ENCODE measurements around the gene ATM.

The ATM gene, protein sequence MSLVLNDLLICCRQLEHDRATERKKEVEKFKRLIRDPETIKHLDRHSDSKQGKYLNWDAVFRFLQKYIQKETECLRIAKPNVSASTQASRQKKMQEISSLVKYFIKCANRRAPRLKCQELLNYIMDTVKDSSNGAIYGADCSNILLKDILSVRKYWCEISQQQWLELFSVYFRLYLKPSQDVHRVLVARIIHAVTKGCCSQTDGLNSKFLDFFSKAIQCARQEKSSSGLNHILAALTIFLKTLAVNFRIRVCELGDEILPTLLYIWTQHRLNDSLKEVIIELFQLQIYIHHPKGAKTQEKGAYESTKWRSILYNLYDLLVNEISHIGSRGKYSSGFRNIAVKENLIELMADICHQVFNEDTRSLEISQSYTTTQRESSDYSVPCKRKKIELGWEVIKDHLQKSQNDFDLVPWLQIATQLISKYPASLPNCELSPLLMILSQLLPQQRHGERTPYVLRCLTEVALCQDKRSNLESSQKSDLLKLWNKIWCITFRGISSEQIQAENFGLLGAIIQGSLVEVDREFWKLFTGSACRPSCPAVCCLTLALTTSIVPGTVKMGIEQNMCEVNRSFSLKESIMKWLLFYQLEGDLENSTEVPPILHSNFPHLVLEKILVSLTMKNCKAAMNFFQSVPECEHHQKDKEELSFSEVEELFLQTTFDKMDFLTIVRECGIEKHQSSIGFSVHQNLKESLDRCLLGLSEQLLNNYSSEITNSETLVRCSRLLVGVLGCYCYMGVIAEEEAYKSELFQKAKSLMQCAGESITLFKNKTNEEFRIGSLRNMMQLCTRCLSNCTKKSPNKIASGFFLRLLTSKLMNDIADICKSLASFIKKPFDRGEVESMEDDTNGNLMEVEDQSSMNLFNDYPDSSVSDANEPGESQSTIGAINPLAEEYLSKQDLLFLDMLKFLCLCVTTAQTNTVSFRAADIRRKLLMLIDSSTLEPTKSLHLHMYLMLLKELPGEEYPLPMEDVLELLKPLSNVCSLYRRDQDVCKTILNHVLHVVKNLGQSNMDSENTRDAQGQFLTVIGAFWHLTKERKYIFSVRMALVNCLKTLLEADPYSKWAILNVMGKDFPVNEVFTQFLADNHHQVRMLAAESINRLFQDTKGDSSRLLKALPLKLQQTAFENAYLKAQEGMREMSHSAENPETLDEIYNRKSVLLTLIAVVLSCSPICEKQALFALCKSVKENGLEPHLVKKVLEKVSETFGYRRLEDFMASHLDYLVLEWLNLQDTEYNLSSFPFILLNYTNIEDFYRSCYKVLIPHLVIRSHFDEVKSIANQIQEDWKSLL (N-terminal part only)

DNA sequence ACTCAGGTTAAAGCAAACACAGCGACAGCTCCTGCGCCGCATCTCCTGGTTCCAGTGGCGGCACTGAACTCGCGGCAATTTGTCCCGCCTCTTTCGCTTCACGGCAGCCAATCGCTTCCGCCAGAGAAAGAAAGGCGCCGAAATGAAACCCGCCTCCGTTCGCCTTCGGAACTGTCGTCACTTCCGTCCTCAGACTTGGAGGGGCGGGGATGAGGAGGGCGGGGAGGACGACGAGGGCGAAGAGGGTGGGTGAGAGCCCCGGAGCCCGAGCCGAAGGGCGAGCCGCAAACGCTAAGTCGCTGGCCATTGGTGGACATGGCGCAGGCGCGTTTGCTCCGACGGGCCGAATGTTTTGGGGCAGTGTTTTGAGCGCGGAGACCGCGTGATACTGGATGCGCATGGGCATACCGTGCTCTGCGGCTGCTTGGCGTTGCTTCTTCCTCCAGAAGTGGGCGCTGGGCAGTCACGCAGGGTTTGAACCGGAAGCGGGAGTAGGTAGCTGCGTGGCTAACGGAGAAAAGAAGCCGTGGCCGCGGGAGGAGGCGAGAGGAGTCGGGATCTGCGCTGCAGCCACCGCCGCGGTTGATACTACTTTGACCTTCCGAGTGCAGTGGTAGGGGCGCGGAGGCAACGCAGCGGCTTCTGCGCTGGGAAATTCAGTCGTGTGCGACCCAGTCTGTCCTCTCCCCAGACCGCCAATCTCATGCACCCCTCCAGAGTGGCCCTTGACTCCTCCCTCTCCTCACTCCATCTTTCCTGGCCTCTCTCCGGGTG lies at the start of gene ATM, which contains the start of gene NPAT:
Gene ATM, plus strand, starts transcription at position 494 of the 774 bp plus-strand sequence. CDS start 4,558 bp downstream, outside the sequence.
Gene NPAT, minus strand, starts transcription at position 65 of the 774 bp plus-strand sequence. CDS start 102 bp downstream, outside the sequence.
- peak; percentile 98 for DNase-seq

DNA sequence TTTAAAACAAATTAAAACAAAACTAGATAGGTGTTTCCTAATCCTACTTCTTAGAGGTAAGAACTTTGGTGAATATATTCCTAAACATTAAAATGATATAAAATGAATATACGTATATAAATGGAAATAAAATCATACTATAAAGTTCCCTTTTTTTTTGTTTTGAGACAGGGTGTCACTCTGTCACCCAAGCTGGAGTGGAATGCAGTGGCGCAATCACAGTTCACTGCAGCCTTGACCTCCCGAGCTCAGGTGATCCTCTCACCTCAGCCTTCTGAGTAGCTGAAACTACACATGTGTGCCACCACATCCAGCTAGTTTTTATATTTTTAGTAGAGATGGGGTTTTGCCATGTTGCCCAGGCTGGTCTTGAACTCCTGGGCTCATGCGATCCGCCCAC lies 45.3 kb upstream of the ATM start:
- no peak for DNase-seq

GRCh38 chr11:108193725-108194124 lies 29.1 kb upstream of the ATM start:
- no peak for DNase-seq

GRCh38 chr11:108196901-108197300 lies 26.0 kb upstream of the ATM start:
- DNase-seq: no peak

- no peak for DNase-seq
Measured at GRCh38 chr11:108197351-108197750, 25.5 kb upstream of the ATM start.

DNA sequence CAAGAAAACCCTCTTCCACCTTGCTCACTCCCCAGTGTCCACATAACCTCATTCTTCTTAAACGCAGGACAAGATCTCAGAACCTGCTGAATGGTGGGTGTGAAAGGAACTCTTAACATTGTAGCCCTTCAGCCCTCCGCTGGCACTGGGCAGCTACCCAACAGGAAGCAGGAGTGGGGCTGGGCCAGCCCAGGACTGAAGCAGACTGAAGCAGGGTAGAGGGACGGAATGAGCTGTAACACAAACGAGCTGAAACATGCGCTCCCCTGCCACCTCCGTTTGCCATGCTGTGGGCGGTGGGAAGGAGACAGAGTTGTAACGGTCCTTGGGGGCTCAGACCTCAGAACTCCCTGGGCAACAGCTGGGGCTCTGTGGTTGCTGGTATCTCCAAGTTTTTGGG lies 24.0 kb upstream of the ATM start:
- DNase-seq: no peak

DNA sequence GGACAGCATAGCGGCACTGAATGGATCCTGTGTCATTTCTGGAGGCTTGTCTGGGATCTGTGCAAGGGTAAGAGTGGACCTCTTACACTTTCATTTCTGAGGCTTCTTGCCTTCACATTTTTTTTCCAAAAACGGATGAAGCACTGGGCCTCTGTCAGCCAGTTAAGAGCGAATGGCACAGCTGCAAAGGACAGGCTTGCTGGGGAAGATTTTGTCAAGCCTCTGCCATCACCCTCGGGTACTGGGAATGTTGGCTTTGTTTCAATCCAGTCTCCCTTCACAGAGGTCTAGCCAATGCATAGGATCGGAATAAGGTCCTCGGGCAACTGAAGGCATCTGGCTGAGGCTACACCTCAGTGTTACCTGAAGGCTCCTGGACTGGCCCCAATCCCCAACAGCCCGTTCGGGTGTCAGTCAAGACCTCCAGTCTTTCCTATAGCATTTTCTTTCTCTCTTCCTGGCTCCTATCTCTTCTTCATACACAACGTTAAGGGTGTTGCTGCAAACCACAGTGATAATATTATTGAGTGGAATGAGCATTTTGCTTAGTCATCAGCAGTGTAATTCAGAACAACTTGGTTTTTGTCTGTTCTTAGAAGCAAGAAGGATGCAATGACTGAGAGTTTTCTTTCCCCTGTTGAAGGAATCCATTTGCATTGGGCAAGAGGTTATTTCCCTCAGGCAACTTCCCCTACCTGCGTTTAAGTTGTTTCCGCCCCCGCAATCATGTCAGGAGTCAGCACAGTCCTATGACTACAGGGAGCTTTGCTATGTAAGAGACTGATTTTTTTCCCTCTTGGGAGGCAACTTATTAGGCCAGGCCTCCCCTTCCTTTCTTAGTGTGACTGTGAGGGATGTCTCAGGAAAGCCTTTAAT lies 23.2 kb upstream of the ATM start:
- DNase-seq: no peak

DNA sequence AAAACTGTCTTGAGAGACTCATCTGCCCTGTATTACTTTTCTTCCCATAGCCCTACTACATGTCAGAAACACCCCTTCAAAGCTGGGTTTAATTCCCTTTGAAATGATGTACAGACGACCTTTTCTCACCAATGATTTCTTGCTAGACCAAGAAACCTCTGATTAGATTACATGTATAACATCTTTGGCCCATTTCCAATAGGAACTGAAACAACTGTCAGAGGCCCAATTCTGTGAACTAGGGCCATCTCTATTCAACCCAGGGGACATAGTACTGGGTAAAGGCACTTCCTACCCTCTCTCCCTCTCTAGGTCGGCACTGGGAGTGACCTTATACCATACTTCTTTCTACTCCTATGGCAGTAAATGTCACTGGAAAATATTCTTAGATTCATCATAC lies 19.8 kb upstream of the ATM start:
- DNase-seq: no peak

- no peak for DNase-seq
Measured at GRCh38 chr11:108204376-108204775, 18.5 kb upstream of the ATM start.

DNA sequence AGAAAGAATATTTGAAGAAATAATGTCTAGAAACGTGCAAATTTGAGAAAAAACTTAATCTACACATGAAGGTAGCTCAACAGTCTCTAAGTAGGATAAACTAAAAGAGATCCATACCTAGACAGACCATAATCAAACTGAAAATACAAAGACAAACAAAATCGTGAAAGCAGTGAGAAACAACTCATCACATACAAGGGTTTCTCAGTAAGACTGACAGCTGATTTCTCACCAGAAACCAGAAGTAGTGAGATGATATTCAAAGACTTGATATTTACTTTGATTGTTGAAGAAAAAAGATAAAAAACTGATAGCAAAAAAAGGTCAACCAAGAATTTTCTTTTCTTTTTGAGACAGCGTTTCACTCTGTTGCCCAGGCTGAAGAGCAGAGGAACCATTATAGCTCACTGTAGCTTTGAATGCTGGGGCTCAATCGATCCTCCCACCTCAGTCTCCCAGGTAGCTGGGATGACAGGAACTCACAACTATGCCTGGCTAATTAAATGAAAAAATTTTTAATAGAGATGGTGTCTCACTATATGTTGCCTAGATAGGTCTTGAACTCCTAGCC lies 17.9 kb upstream of the ATM start:
- DNase-seq: no peak

GRCh38 chr11:108206171-108206570 lies 16.7 kb upstream of the ATM start:
- DNase-seq: no peak

DNA sequence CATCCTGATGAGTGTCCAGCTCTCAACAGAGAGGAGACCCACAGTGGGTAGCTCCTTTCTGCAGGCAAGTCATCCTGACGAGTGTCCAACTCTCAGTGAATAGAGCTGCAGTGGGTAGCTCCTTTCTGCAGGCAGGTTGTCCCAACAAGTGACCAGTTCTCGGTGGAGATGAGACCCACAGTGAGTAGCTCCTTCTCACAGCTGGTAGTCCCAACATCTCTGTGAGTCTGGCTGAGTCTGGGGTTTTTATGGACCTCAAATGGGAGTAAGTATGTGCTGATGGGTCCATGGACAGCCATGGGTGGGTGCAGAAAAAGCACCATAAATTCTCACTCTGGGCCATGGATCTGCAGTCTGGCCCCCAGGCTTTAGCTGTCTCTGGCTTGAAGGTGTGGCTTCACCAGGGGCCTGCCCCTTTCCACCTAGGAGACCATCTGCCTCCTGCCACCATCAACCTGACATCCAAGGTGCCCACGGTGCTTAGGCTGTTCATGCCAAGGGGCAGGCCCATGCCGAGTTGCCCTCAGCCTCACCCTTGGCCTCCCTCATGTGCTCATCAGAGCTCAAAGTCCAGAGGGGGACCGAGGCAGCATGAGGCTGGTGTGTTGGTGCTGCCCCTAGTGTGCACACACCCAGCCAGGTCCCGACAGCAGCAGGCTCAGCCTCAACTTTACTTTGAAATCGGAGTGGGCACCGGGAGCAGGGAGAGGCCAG lies 15.7 kb upstream of the ATM start:
- DNase-seq: no peak

GRCh38 chr11:108207683-108208060 lies 15.2 kb upstream of the ATM start:
- no peak for DNase-seq

GRCh38 chr11:108210441-108210840 lies 12.4 kb upstream of the ATM start:
- DNase-seq: no peak

GRCh38 chr11:108213784-108214183 lies 9.1 kb upstream of the ATM start:
- no peak for DNase-seq

- no peak for DNase-seq
Measured at GRCh38 chr11:108216988-108217387, 5.9 kb upstream of the ATM start.

GRCh38 chr11:108218455-108218854 lies 4.4 kb upstream of the ATM start:
- no peak for DNase-seq

- no peak for DNase-seq
Measured at GRCh38 chr11:108218912-108219783, 3.7 kb upstream of the ATM start.

- no peak for DNase-seq
Measured at GRCh38 chr11:108220721-108221336, 2.0 kb upstream of the ATM start.

Data from activated CD4-positive, alpha-beta T cell treated with anti-CD3 and anti-CD28 coated beads, Interleukin-2, amount 50 U/mL, for 1 hour (primary cell).